Measurements from ENCODE around the gene EXOSC1. TPM values are rescaled to one million over a fixed set of nuclear protein-coding genes. Genes with fewer than 3 reads are reported as not detected.
"Not testable (repeated sequence)": the region's sequence is repeated elsewhere in the genome, so short reads cannot be mapped to it uniquely, and the experiment has no call there.

EXOSC1 gene
- total RNA-seq, 4 donors from 2014 or later: 12.4 to 44.8 (median 24.7) TPM

DNA sequence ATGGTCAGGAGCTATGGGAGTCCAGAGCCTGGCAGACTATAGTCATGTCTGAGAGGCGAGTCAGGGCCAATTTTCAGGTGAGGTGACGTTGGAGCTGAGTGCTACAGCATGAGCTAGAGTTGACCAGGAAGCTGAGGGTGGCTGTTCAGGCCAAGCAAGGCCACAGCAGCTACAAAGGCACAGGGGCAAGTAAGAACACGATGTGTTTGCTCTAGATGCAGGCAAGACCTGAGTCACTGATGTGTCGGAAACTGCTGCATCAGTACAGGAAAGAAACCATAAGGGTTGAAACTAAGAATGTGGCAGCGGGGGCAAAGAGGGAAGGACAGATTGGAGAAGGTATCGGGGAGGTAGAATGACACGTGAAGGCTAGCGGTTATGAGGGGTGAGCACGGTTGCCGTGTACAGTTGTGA lies 32.9 kb downstream of the EXOSC1 start:
- Histone ChIP-seq H3K4me3 (no peak overlapping the region), H3K4me1 (peaks cover 11 to 70% (median 41%) of the 10 kb centered on the region in 3 donors), H3K27me3 (no peaks in the 10 kb centered on the region), H3K9me3 (no peaks in the 10 kb centered on the region), H3K36me3 (no peaks in the 10 kb centered on the region), H3K27ac (peak overlapping the region; percentile 85 to 92 (median 87))
- no peak for TF ChIP-seq POLR2A (IDR thresholded peaks at IDR 0.05)
- TF ChIP-seq, protein P1, sequence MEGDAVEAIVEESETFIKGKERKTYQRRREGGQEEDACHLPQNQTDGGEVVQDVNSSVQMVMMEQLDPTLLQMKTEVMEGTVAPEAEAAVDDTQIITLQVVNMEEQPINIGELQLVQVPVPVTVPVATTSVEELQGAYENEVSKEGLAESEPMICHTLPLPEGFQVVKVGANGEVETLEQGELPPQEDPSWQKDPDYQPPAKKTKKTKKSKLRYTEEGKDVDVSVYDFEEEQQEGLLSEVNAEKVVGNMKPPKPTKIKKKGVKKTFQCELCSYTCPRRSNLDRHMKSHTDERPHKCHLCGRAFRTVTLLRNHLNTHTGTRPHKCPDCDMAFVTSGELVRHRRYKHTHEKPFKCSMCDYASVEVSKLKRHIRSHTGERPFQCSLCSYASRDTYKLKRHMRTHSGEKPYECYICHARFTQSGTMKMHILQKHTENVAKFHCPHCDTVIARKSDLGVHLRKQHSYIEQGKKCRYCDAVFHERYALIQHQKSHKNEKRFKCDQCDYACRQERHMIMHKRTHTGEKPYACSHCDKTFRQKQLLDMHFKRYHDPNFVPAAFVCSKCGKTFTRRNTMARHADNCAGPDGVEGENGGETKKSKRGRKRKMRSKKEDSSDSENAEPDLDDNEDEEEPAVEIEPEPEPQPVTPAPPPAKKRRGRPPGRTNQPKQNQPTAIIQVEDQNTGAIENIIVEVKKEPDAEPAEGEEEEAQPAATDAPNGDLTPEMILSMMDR (IDR thresholded peaks at IDR 0.05): no peak
- WGBS, 2 donors: 42 to 45% methylated on average over 8 to 9 of the region's 10 CpGs
- DNase-seq: no peak
- intact Hi-C loops (cut with DNase I): no loop called here

DNA sequence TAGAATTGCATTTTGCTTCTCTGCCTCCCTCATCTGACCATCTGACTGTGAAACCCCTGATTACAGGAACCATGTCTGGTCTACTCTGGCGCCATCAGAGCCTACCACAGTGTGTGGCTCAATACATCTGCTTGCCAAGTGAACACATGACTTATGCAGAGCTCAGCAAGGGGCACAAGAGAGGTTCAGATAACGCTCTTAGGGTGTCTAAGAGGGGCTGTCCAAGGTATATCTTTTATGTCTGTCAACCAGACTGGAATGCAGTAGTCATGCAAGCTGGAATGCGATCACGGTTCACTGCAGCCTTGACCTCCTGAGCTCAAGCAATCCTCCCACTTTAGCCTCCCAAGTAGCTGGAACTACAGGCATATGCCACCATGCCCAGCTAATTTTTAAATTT lies 34.4 kb downstream of the EXOSC1 start:
- TF ChIP-seq POLR2A (IDR thresholded peaks at IDR 0.05): no peak
- TF ChIP-seq, protein P1 (IDR thresholded peaks at IDR 0.05): no peak
- 83 to 86% methylated on average over 3 to 4 of the region's 4 CpGs for WGBS, 2 donors

DNA sequence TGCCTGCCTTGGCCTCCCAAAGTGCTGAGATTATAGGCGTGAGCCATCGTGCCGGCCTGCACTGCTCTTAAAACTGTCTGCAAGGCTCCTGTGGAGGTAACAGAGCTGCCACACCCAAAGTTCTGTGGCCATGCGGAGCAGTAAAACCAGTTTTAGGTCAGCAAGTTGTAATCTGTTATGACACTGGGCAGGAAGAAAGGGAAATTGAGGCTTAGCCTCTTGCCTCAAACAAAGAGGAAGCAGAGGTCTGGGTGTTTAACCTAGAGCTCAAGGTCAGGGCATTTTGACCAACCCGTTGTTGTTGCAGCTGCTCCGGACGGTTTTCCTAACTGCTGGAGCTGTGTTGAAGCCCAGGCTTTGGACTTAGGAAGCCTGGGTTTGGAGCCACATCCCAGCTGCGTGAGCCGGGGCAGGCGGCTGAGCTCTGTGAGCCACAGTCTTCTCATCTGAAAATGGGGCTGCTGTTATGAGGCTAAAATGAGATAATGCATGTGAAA lies 37.3 kb downstream of the EXOSC1 start:
- intact Hi-C loops (cut with DNase I): no loop called here
- no peak for DNase-seq
- TF ChIP-seq, protein P1 (IDR thresholded peaks at IDR 0.05): no peak
- no peak for TF ChIP-seq POLR2A (IDR thresholded peaks at IDR 0.05)

More for the DNA sequence above, 34.4 kb downstream of the EXOSC1 start:
- DNase-seq: no peak
- no peaks in the 10 kb centered on the region for H3K27me3 ChIP-seq
- H3K9me3 ChIP-seq: no peaks in the 10 kb centered on the region
- no peaks in the 10 kb centered on the region for H3K36me3 ChIP-seq
- intact Hi-C loops (cut with DNase I): no loop called here
- H3K4me1 ChIP-seq: peaks cover 20 to 79% (median 55%) of the 10 kb centered on the region in 3 donors
- H3K27ac ChIP-seq: peak overlapping the region; percentile 16 to 92 (median 87)
- no peak overlapping the region for H3K4me3 ChIP-seq

DNA sequence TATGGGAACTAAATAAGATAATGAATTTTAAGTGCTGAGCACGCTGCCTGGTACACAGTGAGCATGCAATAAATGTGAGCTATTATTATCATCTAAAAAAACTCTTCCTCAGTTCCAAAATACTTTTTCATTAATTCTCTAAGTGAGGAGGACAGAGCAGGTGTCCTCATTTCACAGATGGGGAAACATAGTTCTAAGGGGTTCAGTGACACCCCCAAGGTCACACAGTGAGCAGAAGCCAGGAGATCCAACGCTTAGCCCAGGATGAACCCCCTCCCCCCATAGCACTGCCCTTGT lies 37.9 kb downstream of the EXOSC1 start:
- H3K36me3 ChIP-seq: no peaks in the 10 kb centered on the region
- no peaks in the 10 kb centered on the region for H3K9me3 ChIP-seq
- intact Hi-C loops (cut with DNase I): no loop called here
- no peaks in the 10 kb centered on the region for H3K27me3 ChIP-seq
- TF ChIP-seq POLR2A (IDR thresholded peaks at IDR 0.05): no peak
- TF ChIP-seq, protein P1 (IDR thresholded peaks at IDR 0.05): no peak
- H3K4me3 ChIP-seq: no peak overlapping the region
- DNase-seq: no peak
- WGBS, 2 donors: 73 to 82% methylated on average over 2 of the region's 2 CpGs
- H3K27ac ChIP-seq: peak overlapping the region; percentile 82 to 89 (median 86)
- H3K4me1 ChIP-seq: peaks cover 20 to 56% (median 40%) of the 10 kb centered on the region in 3 donors

More for the DNA sequence above, 37.3 kb downstream of the EXOSC1 start:
- H3K27ac ChIP-seq: peak overlapping the region; percentile 82 to 89 (median 86)
- no peaks in the 10 kb centered on the region for H3K36me3 ChIP-seq
- no peak overlapping the region for H3K4me3 ChIP-seq
- H3K4me1 ChIP-seq: peaks cover 20 to 62% (median 44%) of the 10 kb centered on the region in 3 donors
- no peaks in the 10 kb centered on the region for H3K27me3 ChIP-seq
- no peaks in the 10 kb centered on the region for H3K9me3 ChIP-seq
- WGBS, 2 donors: 45 to 67% methylated on average over 2 to 9 of the region's 10 CpGs

DNA sequence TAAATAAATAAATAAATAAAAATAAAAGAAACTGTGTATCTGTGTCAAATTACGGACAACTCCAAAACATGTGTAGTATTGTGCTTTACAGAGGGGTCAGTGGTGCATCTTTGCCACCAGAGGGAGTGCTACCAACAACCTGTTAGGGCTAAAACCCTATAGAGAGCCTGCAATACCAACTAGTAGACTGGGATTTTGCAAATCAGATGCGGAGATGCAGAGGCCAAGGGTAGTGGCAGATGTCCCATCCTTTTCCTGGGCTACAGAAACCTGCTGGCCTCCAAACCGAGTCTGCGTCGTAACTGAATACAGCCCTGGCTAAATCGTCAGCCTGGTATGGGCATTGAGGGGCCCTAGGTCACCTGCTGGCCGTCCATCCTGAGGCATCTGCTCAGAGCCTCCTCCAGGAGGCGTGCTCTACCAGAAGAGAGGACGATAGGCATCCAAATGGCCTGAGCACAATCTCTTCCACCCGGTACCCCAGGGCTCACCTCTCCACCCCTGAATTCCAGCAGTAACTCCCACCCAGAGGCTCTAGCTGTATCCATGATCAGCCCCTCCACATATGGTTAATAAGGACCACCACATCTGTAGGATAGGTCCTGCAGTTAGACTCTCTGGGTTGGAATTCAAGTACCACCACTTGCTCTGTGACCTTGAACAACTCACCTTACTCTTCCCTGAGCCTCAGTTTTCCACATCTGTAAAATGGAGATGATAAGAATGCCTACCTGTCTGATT lies 38.4 kb downstream of the EXOSC1 start:
- intact Hi-C loops (cut with DNase I): no loop called here
- H3K4me3 ChIP-seq: peak overlapping the region in 2 of 4 donors; percentile 3 to 9
- peaks cover 20 to 50% (median 37%) of the 10 kb centered on the region in 3 donors for H3K4me1 ChIP-seq
- WGBS, 2 donors: 1 to 5% methylated on average over 5 to 10 of the region's 10 CpGs
- no peaks in the 10 kb centered on the region for H3K36me3 ChIP-seq
- TF ChIP-seq POLR2A (IDR thresholded peaks at IDR 0.05): no peak
- TF ChIP-seq, protein P1 (IDR thresholded peaks at IDR 0.05): peak; percentile 76 to 89 (median 87)
- DNase-seq: no peak
- H3K27me3 ChIP-seq: no peaks in the 10 kb centered on the region
- peak overlapping the region; percentile 82 to 89 (median 86) for H3K27ac ChIP-seq
- no peaks in the 10 kb centered on the region for H3K9me3 ChIP-seq

DNA sequence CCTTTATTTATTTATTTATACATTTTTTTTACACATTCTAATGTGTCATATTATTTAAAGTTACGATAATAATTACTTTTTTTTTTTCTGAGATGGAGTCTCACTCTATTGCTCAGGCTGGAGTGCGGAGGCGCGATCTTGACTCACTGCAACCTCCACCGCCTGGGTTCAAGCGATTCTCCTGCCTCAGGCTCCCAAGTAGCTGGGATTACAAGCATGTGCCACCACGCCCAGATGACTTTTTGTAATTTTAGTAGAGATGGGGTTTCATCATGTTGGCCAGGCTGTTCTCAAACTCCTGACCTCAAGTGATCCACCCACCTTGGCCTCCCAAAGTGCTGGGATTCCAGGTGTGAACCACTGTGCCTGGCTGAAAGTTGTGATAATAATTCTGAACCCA lies 39.3 kb downstream of the EXOSC1 start:
- intact Hi-C loops (cut with DNase I); H3K9me3 ChIP-seq; H3K36me3 ChIP-seq; H3K27me3 ChIP-seq; H3K4me3 ChIP-seq; DNase-seq: not testable (repeated sequence)
- Histone ChIP-seq H3K27ac (peak overlapping the region in 3 of 4 donors; percentile 82 to 89 (median 88)), H3K4me1 (peaks cover 20 to 44% (median 33%) of the 10 kb centered on the region in 3 donors)
- 31 to 60% methylated on average over 6 to 7 of the region's 7 CpGs for WGBS, 2 donors
